HEK293 (cell line): ENCODE data around the gene DIP2C.

Source experiments
- CTCF ChIA-PET: fragments of 350-600 bp; formaldehyde crosslinking; extraction: SDS; loops from one replicate; lab custom pipeline; 2021; ENCODE audit warnings: antibody characterized with exemption; lab: Yijun Ruan, JAX
- POLR2A ChIA-PET: fragments of 300-600 bp; formaldehyde crosslinking; extraction: SDS; loops from one replicate; lab custom pipeline; 2020; ENCODE audit warnings: antibody characterized with exemption, inconsistent platforms; lab: Yijun Ruan, JAX
- H3K27ac ChIP-seq: fragments of 200-500 bp; sonication (Bioruptor generic); 2 replicates; pipeline ENCODE4 v1.5.1; 2014; ENCODE audit warnings: low read depth, low read length, control low read depth, inconsistent platforms; ENCODE audit errors: extremely low read depth
- H3K36me3 ChIP-seq, 2 experiments: fragments of 200-500 bp in 1 of 2; sonication (Bioruptor generic) in 1 of 2; 1 replicate in 1 of 2; 2 replicates in 1 of 2; pipeline ENCODE4 v1.5.1; 2014 to 2017; ENCODE audit warnings: inconsistent platforms in 2 of 2, low read length in 2 of 2; ENCODE audit not compliant: control insufficient read depth in 2 of 2, insufficient read depth in 1 of 2
- H3K4me1 ChIP-seq: fragments of 200-500 bp; sonication (Bioruptor generic); 2 replicates; pipeline ENCODE4 v1.5.1; 2014; ENCODE audit warnings: mild to moderate bottlenecking, low read length, inconsistent platforms; ENCODE audit not compliant: control insufficient read depth, insufficient read depth
- H3K4me3 ChIP-seq: 2 replicates; pipeline ENCODE4 v1.5.1; 2011; ENCODE audit warnings: low read depth, mild to moderate bottlenecking, control low read depth, low read length, moderate library complexity
- H3K9me3 ChIP-seq: fragments of 200-500 bp; sonication (Bioruptor generic); 2 replicates; pipeline ENCODE4 v1.5.1; 2014; ENCODE audit warnings: low read depth, low read length, inconsistent platforms; ENCODE audit not compliant: control insufficient read depth, insufficient read depth
- AEBP2 ChIP-seq: fragments of 450-650 bp; formaldehyde crosslinking; IDR thresholded peaks from 2 replicates; pipeline ENCODE4 v1.5.1; 2016; ENCODE audit warnings: missing biosample characterization, missing genetic modification characterization, borderline replicate concordance
- EGR2 ChIP-seq: fragments of 450-650 bp; formaldehyde crosslinking; IDR thresholded peaks from 2 replicates; pipeline ENCODE4 v1.5.1; 2016; ENCODE audit warnings: low read depth, missing biosample characterization, missing genetic modification characterization
- KLF17 ChIP-seq: fragments of 450-650 bp; formaldehyde crosslinking; IDR thresholded peaks from 2 replicates; pipeline ENCODE4 v1.5.1; 2016; ENCODE audit warnings: missing biosample characterization, missing genetic modification characterization
- KLF7 ChIP-seq: fragments of 450-650 bp; formaldehyde crosslinking; IDR thresholded peaks from 2 replicates; pipeline ENCODE4 v1.5.1; 2016; ENCODE audit warnings: missing biosample characterization, missing genetic modification characterization, borderline replicate concordance
- SP2 ChIP-seq: fragments of 450-650 bp; formaldehyde crosslinking; IDR thresholded peaks from 2 replicates; pipeline ENCODE4 v1.5.1; 2016; ENCODE audit warnings: missing biosample characterization, missing genetic modification characterization
- TSHZ1 ChIP-seq: fragments of 450-650 bp; formaldehyde crosslinking; IDR thresholded peaks from 2 replicates; pipeline ENCODE4 v1.5.1; 2016; ENCODE audit warnings: missing biosample characterization, missing genetic modification characterization, borderline replicate concordance
- YY1 ChIP-seq: fragments of 450-650 bp; formaldehyde crosslinking; IDR thresholded peaks from 2 replicates; pipeline ENCODE4 v1.5.1; 2018; ENCODE audit warnings: missing biosample characterization, missing genetic modification characterization
- ZBTB10 ChIP-seq: fragments of 450-650 bp; formaldehyde crosslinking; IDR thresholded peaks from 2 replicates; pipeline ENCODE4 v1.5.1; 2016; ENCODE audit warnings: missing biosample characterization, missing genetic modification characterization
- ZBTB11 ChIP-seq: fragments of 450-650 bp; formaldehyde crosslinking; conservative IDR thresholded peaks from 2 replicates; pipeline ENCODE4 v1.5.1; 2016; ENCODE audit warnings: low read depth, missing biosample characterization, missing genetic modification characterization
- ZBTB26 ChIP-seq: fragments of 450-650 bp; formaldehyde crosslinking; optimal IDR thresholded peaks from 2 replicates; pipeline ENCODE3; 2016; ENCODE audit warnings: missing biosample characterization, mild to moderate bottlenecking, missing genetic modification characterization
- ZNF138 ChIP-seq: fragments of 450-650 bp; formaldehyde crosslinking; IDR thresholded peaks from 2 replicates; pipeline ENCODE4 v1.5.1; 2016; ENCODE audit warnings: missing biosample characterization, missing genetic modification characterization, borderline replicate concordance
- ZNF169 ChIP-seq: fragments of 450-650 bp; formaldehyde crosslinking; IDR thresholded peaks from 2 replicates; pipeline ENCODE4 v1.5.1; 2016; ENCODE audit warnings: missing biosample characterization, missing genetic modification characterization
- ZNF24 ChIP-seq: fragments of 450-650 bp; formaldehyde crosslinking; IDR thresholded peaks from 2 replicates; pipeline ENCODE4 v1.5.1; 2016; ENCODE audit warnings: missing biosample characterization, missing genetic modification characterization
- ZNF398 ChIP-seq: fragments of 450-650 bp; formaldehyde crosslinking; IDR thresholded peaks from 2 replicates; pipeline ENCODE4 v1.5.1; 2017; ENCODE audit warnings: missing biosample characterization, missing genetic modification characterization
- ZNF404 ChIP-seq: fragments of 450-650 bp; formaldehyde crosslinking; IDR thresholded peaks from 2 replicates; pipeline ENCODE4 v1.5.1; 2017; ENCODE audit warnings: missing biosample characterization, missing genetic modification characterization
- ZNF48 ChIP-seq: fragments of 450-650 bp; formaldehyde crosslinking; IDR thresholded peaks from 2 replicates; pipeline ENCODE4 v1.5.1; 2016; ENCODE audit warnings: missing biosample characterization, missing genetic modification characterization
- ZNF623 ChIP-seq: fragments of 450-650 bp; formaldehyde crosslinking; IDR thresholded peaks from 2 replicates; pipeline ENCODE4 v1.5.1; 2016; ENCODE audit warnings: missing biosample characterization, missing genetic modification characterization
- ZNF629 ChIP-seq: fragments of 450-650 bp; formaldehyde crosslinking; IDR thresholded peaks from 2 replicates; pipeline ENCODE4 v1.5.1; 2017; ENCODE audit warnings: missing biosample characterization, missing genetic modification characterization
- ZNF660 ChIP-seq: fragments of 450-650 bp; IDR thresholded peaks from 2 replicates; pipeline ENCODE4 v1.5.1; 2018; ENCODE audit warnings: missing biosample characterization, mild to moderate bottlenecking, missing genetic modification characterization
- ZNF791 ChIP-seq: fragments of 450-650 bp; formaldehyde crosslinking; IDR thresholded peaks from 2 replicates; pipeline ENCODE4 v1.5.1; 2016; ENCODE audit warnings: missing biosample characterization, missing genetic modification characterization
- ZNF792 ChIP-seq: fragments of 450-650 bp; formaldehyde crosslinking; IDR thresholded peaks from 2 replicates; pipeline ENCODE4 v1.5.1; 2016; ENCODE audit warnings: missing biosample characterization, missing genetic modification characterization
- ZSCAN16 ChIP-seq: fragments of 450-650 bp; formaldehyde crosslinking; IDR thresholded peaks from 2 replicates; pipeline ENCODE4 v1.5.1; 2016; ENCODE audit warnings: missing biosample characterization, missing genetic modification characterization
- ZXDB ChIP-seq: fragments of 450-650 bp; formaldehyde crosslinking; IDR thresholded peaks from 2 replicates; pipeline ENCODE4 v1.5.1; 2016; ENCODE audit warnings: missing biosample characterization, missing genetic modification characterization

Gene DIP2C

GRCh38 chr10:422675-423074 is 266.8 kb downstream of the DIP2C start (continued):
- TF ChIP-seq ZBTB11 (no peak), ZNF629 (no peak), ZXDB (tag by site-specific recombination) (no peak), KLF7 (tag by site-specific recombination) (no peak), TSHZ1 (tag by site-specific recombination) (no peak), ZBTB26 (tag by site-specific recombination) (no peak), SP2 (tag by site-specific recombination) (no peak), ZNF169 (tag by site-specific recombination) (no peak), ZNF138 (tag by site-specific recombination) (no peak), ZNF791 (tag by site-specific recombination) (no peak), AEBP2 (tag by site-specific recombination) (no peak), ZNF660 (no peak)

GRCh38 chr10:422241-422640 is 267.2 kb downstream of the DIP2C start:
- POLR2A ChIA-PET = no interaction called here
- CTCF ChIA-PET = interaction anchor here (1.2 kb wide), 1 partner anchor 12 kb away, joined by 5 read pairs; no protein-coding TSS in a partner anchor
- Histone ChIP-seq H3K27ac (no peak overlapping the region), H3K4me3 (no peak overlapping the region), H3K36me3 (peaks cover 0 to 25% of the 10 kb centered on the region in 2 experiments; a peak in 1 of 3 replicates), H3K4me1 (no peaks in the 10 kb centered on the region), H3K9me3 (no peaks in the 10 kb centered on the region)
- no peak for TF ChIP-seq ZNF48 (tag by site-specific recombination)
- TF ChIP-seq ZNF623 (tag by site-specific recombination) = no peak
- no peak for TF ChIP-seq ZNF398 (tag by site-specific recombination)
- no peak for TF ChIP-seq ZNF24 (tag by site-specific recombination)
- TF ChIP-seq ZNF792 (tag by site-specific recombination) = no peak
- no peak for TF ChIP-seq ZSCAN16
- no peak for TF ChIP-seq ZNF404 (tag by site-specific recombination)
- no peak for TF ChIP-seq YY1 (tag by site-specific recombination)
- no peak for TF ChIP-seq KLF17
- TF ChIP-seq EGR2 (tag by site-specific recombination) = no peak
- TF ChIP-seq ZBTB10 = no peak
